SHP77 treated with DMSO at 0.1 percent for 48 hours (cell line): ENCODE measurements around the gene SMIM24.

ENCODE experiments used
- DNase-seq: peaks from one replicate; lab custom pipeline; 2025; lab: John Stamatoyannopoulos, UW

SMIM24 gene

DNA sequence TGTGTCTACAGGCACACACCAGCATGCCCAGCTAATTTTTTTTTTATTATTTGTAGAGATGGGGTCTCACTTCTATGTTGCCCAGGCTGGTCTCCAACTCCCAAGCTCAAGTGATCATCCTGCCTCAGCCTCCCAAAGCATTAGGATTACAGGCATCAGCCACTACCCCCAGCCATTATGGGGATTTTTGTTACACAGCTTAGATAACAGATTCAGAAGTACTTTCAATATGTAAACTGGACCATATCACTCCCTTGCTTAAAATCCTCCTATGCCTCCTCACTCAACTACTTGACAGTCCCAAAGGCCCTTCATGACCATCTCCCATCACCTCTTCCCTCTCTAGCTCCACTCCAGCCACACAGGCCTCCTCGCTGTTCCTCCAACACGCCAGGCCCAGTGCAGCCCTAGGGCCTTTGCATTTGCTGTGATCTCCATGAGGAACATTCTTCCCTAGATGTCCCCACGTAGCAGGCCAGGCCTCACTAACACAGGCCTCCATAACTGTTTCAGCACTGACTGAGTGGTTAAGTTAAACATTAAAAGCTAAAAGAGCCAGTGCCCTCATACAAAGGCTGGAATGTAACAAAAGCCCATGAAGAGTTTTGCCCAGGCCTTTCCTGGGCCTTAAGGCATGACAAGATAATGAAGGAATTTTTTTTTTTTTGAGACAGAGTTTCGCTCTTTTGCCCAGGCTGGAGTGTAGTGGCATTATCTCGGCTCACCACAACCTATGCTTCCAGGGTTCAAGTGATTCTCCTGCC lies 17.6 kb upstream of the SMIM24 start:
- DNase-seq = no peak

DNA sequence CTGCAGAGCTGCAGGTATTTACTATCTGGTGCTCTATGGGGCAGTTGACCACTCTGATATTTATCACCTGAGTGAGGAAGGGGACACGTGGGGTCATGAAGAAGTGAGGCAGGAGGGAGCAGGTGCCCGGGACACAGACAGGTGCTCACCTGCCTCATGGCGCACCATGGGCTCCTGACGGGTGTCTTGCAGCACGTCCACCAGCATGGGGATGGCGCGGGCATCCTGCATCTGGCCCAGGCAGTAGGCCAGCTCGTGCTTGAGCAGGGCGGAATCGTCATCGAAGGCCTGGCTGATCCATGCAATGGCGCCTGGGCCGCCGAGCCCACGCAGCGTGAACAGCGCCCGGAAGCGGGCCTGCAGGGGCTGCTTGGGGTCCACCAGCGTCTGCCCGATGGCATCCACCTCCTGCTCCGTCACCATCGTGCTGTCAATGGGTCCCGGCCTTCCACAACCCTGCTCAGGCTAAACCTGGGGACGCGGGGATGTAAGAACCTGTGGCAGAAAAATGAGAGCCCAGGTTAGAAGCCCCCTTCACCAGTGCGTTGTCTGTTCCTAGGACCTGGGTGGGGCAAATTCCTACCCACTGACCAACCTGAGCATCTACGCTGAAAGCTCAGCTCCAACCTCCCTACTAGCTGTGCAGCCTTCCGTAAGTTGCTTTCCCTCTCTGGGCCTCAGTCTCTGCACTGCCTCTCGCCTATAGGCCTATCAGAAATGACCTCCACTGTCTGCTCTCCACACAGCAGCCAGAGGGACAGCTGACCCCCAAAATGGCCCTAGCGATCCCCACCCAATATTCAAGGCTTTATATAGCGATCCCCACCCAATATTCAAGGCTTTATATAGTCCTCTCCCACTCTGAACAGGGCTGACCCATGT lies 16.3 kb upstream of the SMIM24 start:
- DNase-seq = no peak

DNA sequence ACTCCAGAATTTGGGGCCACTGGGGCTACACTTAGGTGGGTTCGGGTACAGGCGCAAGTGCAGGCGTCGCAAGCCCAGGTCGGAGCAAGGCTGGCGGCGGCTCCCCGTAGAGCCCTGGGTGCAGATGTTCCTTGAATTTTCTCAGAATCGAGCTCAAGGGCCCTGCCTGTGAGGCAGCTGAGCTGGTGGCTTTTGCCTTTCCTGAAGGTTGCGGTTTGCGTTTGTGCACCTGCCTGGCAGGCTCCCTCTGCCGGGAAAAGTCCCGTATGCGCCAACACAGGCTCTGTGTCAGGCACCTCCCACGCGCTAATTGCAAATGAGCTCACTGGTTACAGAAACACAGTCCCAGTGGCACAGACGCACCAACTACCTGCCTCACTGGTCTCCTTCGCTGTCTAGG lies 14.2 kb upstream of the SMIM24 start:
- DNase-seq = no peak

DNA sequence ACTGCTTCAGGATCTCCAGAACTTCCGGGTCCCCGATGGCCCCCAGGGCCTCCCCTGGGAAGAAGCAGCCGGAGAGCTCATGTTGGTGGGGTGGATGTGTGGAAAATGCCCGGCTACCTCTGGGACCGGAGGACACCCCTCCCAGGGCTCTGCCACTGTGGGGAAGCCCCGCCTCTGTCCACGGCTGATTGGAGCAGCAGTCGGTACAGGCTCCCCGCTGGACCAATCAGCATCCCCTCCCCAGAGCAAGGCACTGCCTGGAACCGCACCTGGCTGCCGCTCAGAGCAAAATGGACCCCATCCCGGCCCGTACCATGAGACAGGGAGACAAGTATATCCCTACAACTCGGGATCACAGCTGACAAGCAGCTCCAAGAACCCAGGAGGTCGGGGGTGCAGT lies 13.7 kb upstream of the SMIM24 start:
- no peak for DNase-seq

DNA sequence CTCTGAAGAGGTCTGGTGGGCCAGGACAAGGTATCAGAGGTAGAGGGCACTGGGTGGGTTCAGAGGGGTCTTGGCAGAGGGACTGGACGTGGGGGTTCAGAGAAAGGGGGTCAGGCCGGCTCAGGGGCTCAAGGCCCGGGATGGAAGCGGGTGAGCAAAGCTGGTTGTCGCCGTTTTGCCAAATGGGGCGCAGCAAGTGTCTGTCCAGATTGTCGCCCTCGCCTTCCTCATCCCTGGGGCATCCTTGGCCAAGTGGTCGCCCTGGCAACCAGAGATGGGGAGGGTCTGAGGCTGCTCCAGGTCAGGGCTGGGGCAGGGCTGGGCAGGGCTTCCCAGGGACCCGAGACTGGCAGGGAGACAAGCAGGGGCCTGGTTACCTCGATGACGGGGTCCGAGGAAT lies 13.3 kb upstream of the SMIM24 start:
- no peak for DNase-seq

DNA sequence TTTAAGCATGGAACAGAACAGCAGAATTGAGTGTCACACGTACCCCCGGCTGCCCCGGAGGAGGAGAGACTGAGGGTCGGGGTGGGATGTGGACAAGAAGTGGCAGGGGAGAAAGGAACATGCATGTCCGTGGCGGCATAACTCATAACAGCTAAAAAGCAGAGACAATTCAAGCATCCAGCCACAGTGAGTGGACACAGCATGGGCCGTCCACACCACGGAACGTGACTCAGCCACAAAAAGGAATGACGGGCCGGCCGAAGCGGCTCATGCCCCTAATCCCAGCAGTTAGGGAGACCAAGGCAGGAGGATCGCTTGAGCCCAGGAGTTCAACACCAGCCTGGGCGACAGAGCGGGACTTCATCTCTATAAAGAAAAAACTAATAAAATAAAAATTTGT lies 12.6 kb upstream of the SMIM24 start:
- no peak for DNase-seq

DNA sequence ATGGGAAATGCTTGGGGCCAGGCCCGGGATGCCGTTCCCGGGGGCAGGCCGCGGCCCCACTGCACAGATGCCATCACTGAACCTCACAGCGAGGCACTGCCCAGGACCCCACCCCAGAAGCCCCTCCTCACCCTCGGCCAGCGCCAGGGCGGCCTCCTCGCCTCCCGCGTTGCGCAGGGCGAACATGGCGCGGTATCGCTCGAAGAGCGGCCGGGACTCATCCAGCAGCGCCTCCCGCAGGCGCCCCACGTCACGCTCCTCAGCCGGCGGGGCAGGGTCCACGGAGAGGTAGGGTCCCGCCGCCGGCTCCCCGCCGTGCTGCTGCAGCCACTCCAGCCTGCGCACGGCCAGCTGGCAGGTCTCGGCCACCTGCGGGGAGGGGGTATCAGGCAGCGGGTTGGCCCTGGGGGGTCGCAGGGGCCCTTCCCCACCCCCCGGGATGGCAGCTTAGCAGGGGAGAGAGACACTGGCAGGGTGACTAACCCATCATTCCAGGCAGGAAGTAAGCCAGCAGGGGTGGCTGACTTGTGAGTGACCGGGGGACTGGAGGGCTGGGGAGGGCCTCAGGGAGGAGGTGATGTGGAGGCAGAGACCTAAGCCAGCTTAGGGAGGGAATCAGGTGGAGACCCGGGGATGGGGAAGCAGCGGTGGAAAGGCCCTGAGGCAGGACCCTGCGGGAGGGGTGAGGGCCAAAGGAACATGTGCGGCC lies 12.0 kb upstream of the SMIM24 start:
- no peak for DNase-seq

DNA sequence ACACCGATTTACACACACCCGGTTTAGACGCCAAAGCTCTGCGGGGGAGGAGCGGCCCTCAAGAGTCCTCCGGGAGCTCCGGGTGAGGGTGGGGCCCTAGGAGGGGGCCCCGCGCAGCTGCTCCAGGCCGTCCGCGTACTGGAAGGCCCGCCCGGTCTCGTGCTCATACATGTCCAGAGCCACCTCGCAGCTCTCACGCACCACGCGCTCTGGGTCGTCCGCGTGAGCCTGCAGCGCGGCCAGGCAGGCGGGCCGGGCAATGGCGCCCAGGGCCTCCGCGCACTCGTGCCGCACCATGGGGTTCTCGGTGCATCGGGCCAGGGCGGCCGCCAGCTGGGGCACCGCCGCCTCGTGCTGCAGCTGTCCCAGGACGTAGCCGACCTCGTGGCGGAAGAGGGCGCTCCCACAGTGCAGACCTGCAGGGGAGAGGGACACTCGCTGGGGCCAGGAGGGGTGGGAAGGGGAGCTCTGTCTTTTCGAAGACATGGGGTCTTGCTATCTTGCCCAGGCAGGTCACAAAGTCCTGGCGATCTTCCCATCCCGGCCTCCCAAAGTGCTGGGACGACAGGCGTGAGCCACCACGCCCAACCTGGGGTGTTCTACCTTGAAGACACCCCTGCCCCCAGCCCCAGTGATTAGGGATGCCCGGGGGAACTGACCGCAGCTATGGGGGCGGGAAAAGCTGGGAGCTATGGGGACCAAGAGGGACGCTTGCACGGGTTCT lies 11.2 kb upstream of the SMIM24 start:
- no peak for DNase-seq

DNA sequence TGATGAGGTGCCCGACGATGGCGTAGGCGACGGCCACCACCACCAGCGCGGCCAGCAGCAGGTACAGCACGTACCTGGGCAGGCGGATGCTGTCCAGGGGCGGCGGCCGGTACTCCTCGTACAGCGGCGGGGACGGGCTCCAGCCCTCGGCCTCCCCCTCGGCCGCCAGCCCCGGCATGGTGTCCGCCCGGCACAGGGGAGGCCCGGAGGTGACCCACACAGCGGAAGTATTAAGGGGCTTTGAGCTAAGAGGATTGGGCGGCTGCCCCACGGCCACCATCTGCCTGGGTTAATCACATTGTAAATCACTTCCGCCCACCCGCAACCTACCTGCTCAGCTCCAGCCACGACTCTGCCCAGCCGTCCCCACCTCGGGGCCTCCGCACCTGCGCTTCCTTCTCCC lies 2.9 kb upstream of the SMIM24 start, which contains the start of gene SMIM44:
Gene SMIM44 (minus strand): TSS at position 216 of the 403 bp plus-strand sequence. CDS start 38 bp downstream, at position 178.
- no peak for DNase-seq

DNA sequence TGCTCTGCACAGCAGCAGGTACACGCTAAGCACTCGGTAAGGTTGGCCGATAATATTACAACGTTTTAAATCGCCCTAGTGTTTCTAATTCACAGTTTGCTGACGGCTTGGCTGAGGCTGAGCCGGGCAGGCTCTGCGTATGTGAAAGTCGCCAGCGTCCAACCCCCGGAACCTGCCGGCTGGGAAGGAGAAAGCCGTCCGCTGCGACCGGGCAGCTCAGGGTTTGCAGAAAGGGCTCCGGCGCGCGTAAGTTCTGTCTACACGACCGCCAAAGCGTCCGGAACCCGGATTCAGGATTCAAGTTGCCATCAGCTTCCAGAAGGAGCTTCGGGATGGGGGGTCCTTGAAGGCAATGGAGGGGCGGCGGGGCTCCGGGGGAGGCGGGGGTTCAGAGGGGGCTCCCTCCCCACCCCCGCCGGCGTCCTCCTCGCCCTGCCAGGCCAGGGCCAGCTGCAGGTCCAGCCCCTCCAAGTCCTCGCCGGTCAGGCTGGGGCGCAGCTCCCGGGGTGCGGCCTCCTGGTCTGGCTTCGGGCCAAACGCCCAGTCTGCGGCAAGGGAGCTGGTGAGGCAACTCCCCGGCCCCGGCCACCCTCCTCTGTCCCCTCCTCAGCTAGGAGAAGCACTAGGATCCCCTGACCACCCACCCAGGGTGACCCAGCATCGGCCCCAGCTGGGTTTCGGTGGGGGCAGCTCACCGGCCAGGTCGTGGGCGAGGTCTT lies 2.3 kb upstream of the SMIM24 start:
- no peak for DNase-seq

DNA sequence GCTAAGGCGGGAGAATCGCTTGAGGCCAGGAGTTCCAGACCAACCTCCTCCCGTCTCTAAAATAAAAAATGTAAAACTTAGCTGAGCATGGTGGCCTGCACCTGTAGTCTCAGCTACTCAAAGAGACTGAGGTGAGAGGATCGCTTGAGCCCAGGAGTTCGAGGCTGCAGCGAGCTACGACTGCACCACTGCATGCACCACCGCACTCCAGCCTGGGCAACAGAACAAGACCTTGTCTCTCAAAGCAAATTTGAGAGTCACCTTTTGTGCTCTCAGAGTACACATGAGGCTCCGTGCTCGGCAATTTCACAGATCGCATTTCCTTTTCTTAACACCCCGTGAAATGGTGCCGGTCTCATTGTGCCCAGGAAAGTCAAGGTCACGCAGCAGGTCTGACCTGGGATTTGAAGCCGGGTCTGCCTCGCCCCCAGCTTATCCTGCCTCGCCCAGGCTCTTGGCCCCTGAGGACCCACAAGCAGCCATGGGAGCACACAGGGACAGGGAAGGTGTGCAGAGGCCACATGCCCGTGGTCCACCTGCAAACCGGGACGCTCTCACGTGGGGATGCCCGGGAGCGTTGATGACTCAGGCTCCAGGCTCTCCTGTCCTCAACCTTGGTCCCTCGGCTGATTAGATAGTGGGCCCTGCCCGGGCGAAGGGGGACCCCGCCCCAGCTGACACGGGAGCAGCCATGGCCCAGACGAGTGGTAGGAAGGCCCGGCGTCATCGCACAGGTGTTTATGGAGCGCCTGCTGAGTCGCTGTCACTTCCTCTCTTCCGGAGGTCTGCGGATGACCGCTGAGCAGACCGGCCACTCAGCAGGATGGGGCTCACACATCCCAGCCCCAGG lies 1.1 kb upstream of the SMIM24 start:
- DNase-seq = no peak

DNA sequence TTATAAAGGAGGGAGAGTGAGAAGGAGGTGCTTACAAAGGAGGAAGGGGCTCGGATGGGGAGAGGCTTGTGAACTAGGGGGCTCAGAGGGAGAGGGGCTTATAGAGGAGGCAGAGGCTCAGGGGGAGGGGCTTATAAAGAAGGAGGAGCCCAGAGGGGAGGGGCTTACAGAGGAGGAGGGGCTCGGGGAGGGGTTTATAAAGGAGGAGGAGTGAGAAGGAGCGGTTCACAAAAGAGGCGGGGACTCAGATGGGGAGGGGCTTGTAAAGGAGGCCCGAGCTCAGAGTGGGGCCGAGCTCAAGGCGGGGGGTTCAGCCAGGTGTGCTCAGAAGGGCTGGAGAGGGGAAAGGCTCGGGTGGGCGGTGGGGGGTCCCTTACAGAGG lies 500 bp downstream of the SMIM24 start:
- no peak for DNase-seq

DNA sequence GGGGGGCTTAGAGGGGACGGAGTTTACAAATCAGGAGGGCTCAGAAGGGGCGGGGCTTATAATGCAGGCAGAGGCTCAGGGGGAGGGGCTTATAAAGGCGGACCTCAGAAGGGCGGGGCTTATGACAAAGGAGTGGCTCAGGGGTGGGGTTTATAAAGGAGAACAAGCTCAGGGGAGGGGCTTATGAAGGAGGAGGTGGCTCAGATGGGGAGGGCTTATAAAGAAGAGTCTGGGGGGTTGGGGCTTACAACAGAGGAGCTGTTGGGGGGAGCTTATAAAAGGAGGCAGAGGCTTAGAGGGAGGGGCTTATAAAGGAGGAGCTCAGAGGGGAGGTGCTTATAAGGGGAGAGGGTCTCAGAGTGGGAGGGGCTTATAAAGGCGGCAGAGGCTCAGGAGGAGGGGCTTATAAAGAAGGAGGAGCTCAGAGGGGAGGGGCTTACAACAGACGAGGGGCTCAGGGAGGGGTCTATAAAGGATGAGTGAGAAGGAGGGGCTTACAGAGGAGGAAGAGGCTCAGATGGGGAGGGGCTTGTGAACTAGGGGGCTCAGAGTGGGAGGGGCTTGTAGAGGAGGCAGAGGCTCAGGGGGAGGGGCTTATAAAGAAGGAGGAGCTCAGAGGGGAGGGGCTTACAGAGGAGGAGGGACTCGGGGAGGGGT lies 1.0 kb downstream of the SMIM24 start:
- no peak for DNase-seq

DNA sequence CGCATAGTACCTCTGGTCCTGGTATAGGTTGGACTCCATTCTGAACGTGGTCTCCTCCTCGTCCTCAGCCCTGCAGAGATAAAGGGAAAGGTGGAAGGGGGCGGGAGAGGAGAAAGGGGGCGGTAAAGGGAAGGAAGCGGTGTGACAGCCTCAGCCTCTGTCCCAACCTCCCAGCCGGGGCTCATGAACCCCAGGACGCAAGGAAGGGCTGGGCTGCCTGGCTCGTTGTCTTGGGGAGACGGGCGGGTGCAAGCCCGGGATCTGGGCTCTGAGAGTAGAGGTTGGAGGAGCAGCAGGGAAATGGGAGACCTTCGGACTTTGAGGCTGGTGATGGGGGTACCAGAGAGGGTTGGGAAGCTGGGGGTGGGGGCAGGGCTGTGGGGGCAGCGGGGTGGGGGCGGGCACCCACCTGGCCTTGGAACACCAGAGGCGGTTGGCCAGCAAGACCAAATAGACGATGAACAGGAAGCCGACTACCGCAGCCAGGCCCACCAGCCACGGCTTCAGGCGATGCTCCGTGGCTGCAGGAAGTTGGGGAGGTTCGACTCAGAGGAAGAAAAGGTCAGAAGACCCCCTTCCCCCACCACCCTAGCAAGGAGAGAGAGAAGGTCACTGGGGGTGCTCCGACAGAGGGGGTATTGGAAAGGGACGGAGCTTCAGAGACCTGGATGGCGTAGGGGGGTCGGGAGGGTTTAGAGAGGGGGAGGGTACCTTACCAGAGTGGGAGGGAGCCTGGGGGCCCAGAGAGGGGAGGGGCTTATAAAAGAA lies 1.7 kb downstream of the SMIM24 start:
- DNase-seq = no peak

DNA sequence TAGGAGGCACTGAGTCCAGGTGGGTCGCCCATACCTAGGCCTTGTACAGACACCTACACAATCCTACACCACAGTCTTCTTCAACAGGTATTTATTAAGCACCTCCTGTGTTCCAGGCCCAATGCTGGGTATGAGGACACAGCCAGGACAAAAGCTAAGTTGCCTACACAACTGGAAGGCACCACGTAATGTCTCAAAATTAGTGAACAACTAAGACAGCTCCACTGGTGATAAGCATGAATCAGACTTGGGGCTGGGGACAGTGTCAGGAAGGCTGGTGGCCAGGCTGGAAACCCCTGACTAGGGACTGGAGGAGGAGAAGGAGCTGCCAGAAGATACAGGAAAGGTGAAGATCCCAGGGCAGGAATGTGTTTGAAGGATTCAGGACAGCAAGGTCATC lies 2.4 kb downstream of the SMIM24 start:
- no peak for DNase-seq

DNA sequence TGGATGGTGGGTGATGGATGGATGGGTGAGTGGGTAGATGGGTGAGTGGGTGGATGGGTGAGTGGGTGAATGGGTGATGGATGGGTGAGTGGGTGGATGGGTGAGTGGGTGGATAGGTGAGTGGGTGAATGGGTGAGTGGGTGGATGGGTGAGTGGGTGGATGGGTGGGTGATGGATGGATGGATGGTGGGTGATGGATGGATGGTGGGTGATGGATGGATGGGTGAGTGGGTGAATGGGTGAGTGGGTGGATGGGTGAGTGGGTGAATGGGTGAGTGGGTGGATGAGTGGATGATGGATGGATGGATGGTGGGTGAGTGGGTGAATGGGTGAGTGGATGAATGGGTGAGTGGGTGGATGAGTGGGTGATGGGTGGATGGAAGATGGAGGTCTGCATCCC lies 2.8 kb downstream of the SMIM24 start:
- no peak for DNase-seq

DNA sequence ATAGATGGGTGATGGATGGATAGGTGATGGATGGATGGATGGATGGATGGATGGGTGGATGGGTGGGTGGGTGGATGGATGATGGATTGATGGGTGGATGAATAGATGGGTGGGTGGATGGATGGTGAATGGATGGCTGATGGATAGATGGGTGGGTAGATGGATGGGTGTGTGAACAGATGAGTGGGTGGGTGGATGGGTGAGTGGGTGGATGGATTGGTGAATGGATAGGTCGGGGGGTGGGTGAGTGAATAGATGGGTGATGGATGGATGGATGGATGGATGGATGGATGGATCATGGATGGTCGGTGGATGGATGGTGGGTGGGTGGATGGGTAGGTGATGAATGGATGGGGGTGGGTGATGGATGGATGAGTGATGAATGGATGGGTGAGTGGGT lies 3.5 kb downstream of the SMIM24 start:
- DNase-seq = no peak

DNA sequence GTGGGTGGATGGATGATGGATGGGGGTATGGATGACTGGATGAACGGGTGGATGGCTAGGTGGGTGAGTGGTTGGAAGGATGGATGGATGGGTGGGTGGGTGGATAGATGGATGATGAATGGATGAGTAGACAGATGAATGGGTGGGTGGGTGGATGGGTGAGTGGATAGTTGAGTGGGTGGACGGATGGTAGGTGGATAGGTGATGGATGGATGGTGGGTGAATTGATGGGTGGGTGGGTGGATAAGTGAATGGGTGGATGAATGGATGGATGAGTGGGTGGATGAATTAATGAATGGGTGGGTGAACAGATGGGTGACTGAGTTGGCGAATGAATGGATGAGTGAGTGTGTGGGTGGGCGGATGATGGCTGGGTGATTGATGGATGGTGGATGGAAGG lies 4.9 kb downstream of the SMIM24 start:
- no peak for DNase-seq

DNA sequence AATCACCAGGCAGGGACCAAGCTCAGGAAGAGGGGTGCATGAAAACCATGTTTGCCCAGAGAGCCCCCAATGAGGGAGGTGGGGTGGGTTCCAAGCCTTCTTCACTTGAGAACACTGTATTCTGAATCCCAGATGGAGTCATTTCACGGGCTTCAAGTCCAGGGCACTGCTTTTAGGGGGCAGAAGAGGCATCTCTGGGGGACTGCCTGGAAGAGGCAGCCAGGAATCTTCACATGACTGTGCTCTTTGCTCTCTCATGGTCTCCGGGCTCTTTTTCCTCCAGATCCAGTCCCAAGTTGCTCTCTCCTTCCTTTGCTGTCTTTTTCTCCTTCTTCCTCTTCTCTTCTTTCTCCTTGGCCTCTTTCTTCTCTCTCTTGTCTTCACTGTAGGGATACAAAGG lies 5.7 kb downstream of the SMIM24 start:
- DNase-seq = no peak
